ENCODE measurements around the gene DLEU7. TPM values are rescaled to one million over a fixed set of nuclear protein-coding genes. Genes with fewer than 3 reads are reported as not detected.

Gene DLEU7
- total and polyA plus RNA-seq, 9 of the 15 experiments (the other 6 are each of a cell fraction or from before 2014, with no cell fraction given): 0.03 to 0.06 TPM; not detected in 7

GRCh38 chr13:50889317-50889716 lies 45.8 kb upstream of the DLEU7 start:
- H3K36me3 ChIP-seq (ENCODE audit: control insufficient read depth, insufficient read depth, low read length): no peaks in the 10 kb centered on the region
- H3K4me3 ChIP-seq: no peak overlapping the region
- POLR2A ChIA-PET: no interaction called here
- H3K9me3 ChIP-seq (replicated peaks; ENCODE audit: control insufficient read depth, insufficient read depth, low read depth, low read length): no peaks in the 10 kb centered on the region
- H3K4me1 ChIP-seq (replicated peaks in 1 of 2; ENCODE audit: control insufficient read depth in 2 of 2, insufficient read depth in 2 of 2, low read length in 2 of 2): no peaks in the 10 kb centered on the region
- ATAC-seq: no peak
- intact Hi-C loops (cut with micrococcal nuclease) (no loop called here), in situ Hi-C loops (cut with MboI) (no loop called here)
- no peaks in the 10 kb centered on the region for H3K27me3 ChIP-seq (ENCODE audit: control insufficient read depth in 2 of 2, insufficient read depth in 2 of 2, low read length in 2 of 2)
- TF ChIP-seq TEAD4 (IDR thresholded peaks at IDR 0.05; ENCODE audit: low read length) (no peak), TEAD4 (CRISPR knock-in tag; IDR thresholded peaks at IDR 0.05; ENCODE audit: borderline replicate concordance) (no peak)
- 0% methylated on average over 1 of the region's 1 CpG for WGBS (ENCODE audit: insufficient coverage, low coverage, missing lambda C conversion rate)
- no peak overlapping the region for H3K9ac ChIP-seq (ENCODE audit: insufficient read depth in 1 of 2, low read depth in 2 of 2, low read length in 2 of 2)
- H3K27ac ChIP-seq (ENCODE audit: extremely low read depth, low read depth, low read length): no peak overlapping the region
- no peaks in the 10 kb centered on the region for H3K9me1 ChIP-seq (ENCODE audit: control insufficient read depth, insufficient read depth, low read length)
- no peak for DNase-seq (ENCODE audit: extremely low read depth in 1 of 4, low spot score in 3 of 4)
- H4K20me1 ChIP-seq (replicated peaks; ENCODE audit: control insufficient read depth, insufficient read depth, low read length): no peaks in the 10 kb centered on the region
- no peak overlapping the region for H2AFZ ChIP-seq (ENCODE audit: low read depth, low read length)
- H3K79me2 ChIP-seq (ENCODE audit: control insufficient read depth, insufficient read depth, low read length): no peaks in the 10 kb centered on the region
- CTCF ChIA-PET (ENCODE audit: low intra/inter-chr PET ratio): no interaction called here
- no peak overlapping the region for H3K4me2 ChIP-seq (ENCODE audit: insufficient read depth, low read length)
- no TSS peak for BruUV-seq (replicated peaks)
- FAIRE-seq: no peak

GRCh38 chr13:50888362-50888761 lies 44.9 kb upstream of the DLEU7 start:
- H3K9ac ChIP-seq (ENCODE audit: insufficient read depth in 1 of 2, low read depth in 2 of 2, low read length in 2 of 2): no peak overlapping the region
- no peaks in the 10 kb centered on the region for H3K9me1 ChIP-seq (ENCODE audit: control insufficient read depth, insufficient read depth, low read length)
- no peak overlapping the region for H2AFZ ChIP-seq (ENCODE audit: low read depth, low read length)
- H3K4me1 ChIP-seq (replicated peaks in 1 of 2; ENCODE audit: control insufficient read depth in 2 of 2, insufficient read depth in 2 of 2, low read length in 2 of 2): no peaks in the 10 kb centered on the region
- ChIA-PET POLR2A (no interaction called here), CTCF (ENCODE audit: low intra/inter-chr PET ratio) (no interaction called here)
- no TSS peak for BruUV-seq (replicated peaks)
- H3K36me3 ChIP-seq (ENCODE audit: control insufficient read depth, insufficient read depth, low read length): no peaks in the 10 kb centered on the region
- no peak overlapping the region for H3K4me3 ChIP-seq
- DNase-seq (ENCODE audit: extremely low read depth in 1 of 4, low spot score in 3 of 4) (no peak), FAIRE-seq (no peak), ATAC-seq (no peak)
- no peaks in the 10 kb centered on the region for H3K27me3 ChIP-seq (ENCODE audit: control insufficient read depth in 2 of 2, insufficient read depth in 2 of 2, low read length in 2 of 2)
- H4K20me1 ChIP-seq (replicated peaks; ENCODE audit: control insufficient read depth, insufficient read depth, low read length): no peaks in the 10 kb centered on the region
- intact Hi-C loops (cut with micrococcal nuclease): no loop called here
- WGBS (ENCODE audit: insufficient coverage, low coverage, missing lambda C conversion rate): 0% methylated on average over 1 of the region's 1 CpG
- in situ Hi-C loops (cut with MboI): no loop called here
- H3K27ac ChIP-seq (ENCODE audit: extremely low read depth, low read depth, low read length): no peak overlapping the region
- H3K4me2 ChIP-seq (ENCODE audit: insufficient read depth, low read length): no peak overlapping the region
- no peaks in the 10 kb centered on the region for H3K9me3 ChIP-seq (replicated peaks; ENCODE audit: control insufficient read depth, insufficient read depth, low read depth, low read length)
- no peaks in the 10 kb centered on the region for H3K79me2 ChIP-seq (ENCODE audit: control insufficient read depth, insufficient read depth, low read length)
- TF ChIP-seq PRMT5 (CRISPR knock-in tag; IDR thresholded peaks at IDR 0.05) (no peak), E2F8 (IDR thresholded peaks at IDR 0.05; ENCODE audit: low read depth, partially characterized antibody) (no peak), KLF10 (CRISPR knock-in tag; IDR thresholded peaks at IDR 0.05) (no peak), RNF2 (IDR thresholded peaks at IDR 0.05) (no peak), ZNF785 (CRISPR knock-in tag; IDR thresholded peaks at IDR 0.05) (no peak), ZKSCAN8 (CRISPR knock-in tag; IDR thresholded peaks at IDR 0.05) (no peak), BHLHE40 (IDR thresholded peaks at IDR 0.05; ENCODE audit: low read length) (no peak), POLR2A (conservative IDR thresholded peaks at IDR 0.05) (no peak), SMAD2 (IDR thresholded peaks at IDR 0.05; ENCODE audit: low read depth, low read length) (no peak), TRIM25 (IDR thresholded peaks at IDR 0.05; ENCODE audit: borderline replicate concordance) (no peak)

Measured in K562 (cell line).